ENCODE measurements around the gene SLAMF7.

SLAMF7 gene

GRCh38 chr1:160720356-160721085, 18.5 kb upstream of the SLAMF7 start:
- no peak overlapping the region for H3K4me3 ChIP-seq (ENCODE audit: low read depth, low read length)
- TF ChIP-seq CTCF (IDR thresholded peaks at IDR 0.05; ENCODE audit: insufficient read depth, low read depth, low read length, missing control alignments): no peak
- DNase-seq (ENCODE audit: low read depth): no peak

- no peak overlapping the region for H3K4me3 ChIP-seq (ENCODE audit: low read depth, low read length)
- no peak for TF ChIP-seq CTCF (IDR thresholded peaks at IDR 0.05; ENCODE audit: insufficient read depth, low read depth, low read length, missing control alignments)
- no peak for DNase-seq (ENCODE audit: low read depth)
Measured at GRCh38 chr1:160721473-160721872, 17.6 kb upstream of the SLAMF7 start.

GRCh38 chr1:160722726-160723125, 16.3 kb upstream of the SLAMF7 start:
- no peak overlapping the region for H3K4me3 ChIP-seq (ENCODE audit: low read depth, low read length)
- no peak for TF ChIP-seq CTCF (IDR thresholded peaks at IDR 0.05; ENCODE audit: insufficient read depth, low read depth, low read length, missing control alignments)
- no peak for DNase-seq (ENCODE audit: low read depth)

GRCh38 chr1:160723332-160723731, 15.7 kb upstream of the SLAMF7 start:
- DNase-seq (ENCODE audit: low read depth): no peak
- H3K4me3 ChIP-seq (ENCODE audit: low read depth, low read length): no peak overlapping the region
- no peak for TF ChIP-seq CTCF (IDR thresholded peaks at IDR 0.05; ENCODE audit: insufficient read depth, low read depth, low read length, missing control alignments)

GRCh38 chr1:160724465-160725242, 14.4 kb upstream of the SLAMF7 start:
- DNase-seq (ENCODE audit: low read depth): peak; percentile 55
- no peak overlapping the region for H3K4me3 ChIP-seq (ENCODE audit: low read depth, low read length)
- TF ChIP-seq CTCF (IDR thresholded peaks at IDR 0.05; ENCODE audit: insufficient read depth, low read depth, low read length, missing control alignments): no peak

GRCh38 chr1:160726114-160726497, 12.9 kb upstream of the SLAMF7 start:
- DNase-seq (ENCODE audit: low read depth): peak; percentile 64
- H3K4me3 ChIP-seq (ENCODE audit: low read depth, low read length): no peak overlapping the region
- no peak for TF ChIP-seq CTCF (IDR thresholded peaks at IDR 0.05; ENCODE audit: insufficient read depth, low read depth, low read length, missing control alignments)
